ENCODE results near the gene HSF5. TPM values are rescaled to one million over a fixed set of nuclear protein-coding genes. Genes with fewer than 3 reads are reported as not detected.
A peak's percentile ranks its signal among the peaks of the same experiment; 100 is the strongest.

The HSF5 gene
- total and polyA plus RNA-seq, 7 experiments from 2014 or later: 0.34 to 4.0 (median 3.0) TPM

GRCh38 chr17:58390884-58391283 lies 97.3 kb downstream of the HSF5 start:
- H3K27ac ChIP-seq (ENCODE audit: low read depth, low read length): no peak overlapping the region
- ChIA-PET CTCF (no interaction called here), POLR2A (no interaction called here)
- H3K4me1 ChIP-seq (ENCODE audit: control insufficient read depth in 2 of 2, insufficient read depth in 2 of 2, low read length in 2 of 2): peaks cover 0 to 5% of the 10 kb centered on the region in 2 donors
- no peak for DNase-seq
- ATAC-seq: no peak
- Mint-ChIP-seq H3K36me3 (peaks cover 0 to 11% (median 7%) of the 10 kb centered on the region in 5 donors), H3K27me3 (peaks cover 0 to 2% (median 0%) of the 10 kb centered on the region in 5 donors), H3K27ac (no peak overlapping the region), H3K4me1 (peaks cover 0 to 2% (median 0%) of the 10 kb centered on the region in 7 donors), H3K4me3 (no peak overlapping the region), H3K9me3 (peaks cover 0 to 4% (median 0%) of the 10 kb centered on the region in 11 donors)
- no peaks in the 10 kb centered on the region for H3K27me3 ChIP-seq (ENCODE audit: control insufficient read depth in 2 of 2, insufficient read depth in 2 of 2, low read length in 2 of 2)
- intact Hi-C loops (cut with micrococcal nuclease): no loop called here
- H3K4me3 ChIP-seq (ENCODE audit: low read length): no peak overlapping the region
- no peaks in the 10 kb centered on the region for H3K36me3 ChIP-seq (ENCODE audit: control insufficient read depth in 2 of 3, insufficient read depth in 3 of 3, low read length in 3 of 3)
- no peaks in the 10 kb centered on the region for H3K9me3 ChIP-seq (ENCODE audit: control insufficient read depth in 2 of 3, low read length in 3 of 3)

- H3K4me1 Mint-ChIP-seq: peaks cover 0 to 12% (median 8%) of the 10 kb centered on the region in 7 donors
- ATAC-seq (no peak), DNase-seq (no peak)
- no peak overlapping the region for H3K27ac ChIP-seq (ENCODE audit: low read depth, low read length)
- peaks cover 0 to 5% of the 10 kb centered on the region in 2 donors for H3K4me1 ChIP-seq (ENCODE audit: control insufficient read depth in 2 of 2, insufficient read depth in 2 of 2, low read length in 2 of 2)
- peaks cover 0 to 2% (median 0%) of the 10 kb centered on the region in 5 donors for H3K27me3 Mint-ChIP-seq
- H3K9me3 Mint-ChIP-seq: peaks cover 0 to 4% (median 0%) of the 10 kb centered on the region in 11 donors
- peak overlapping the region in 1 of 9 donors; percentile 12 for H3K27ac Mint-ChIP-seq
- H3K9me3 ChIP-seq (ENCODE audit: control insufficient read depth in 2 of 3, low read length in 3 of 3): no peaks in the 10 kb centered on the region
- peaks cover 0 to 10% (median 7%) of the 10 kb centered on the region in 5 donors for H3K36me3 Mint-ChIP-seq
- no peak overlapping the region for H3K4me3 ChIP-seq (ENCODE audit: low read length)
- ChIA-PET POLR2A (interaction anchor here (0.5 kb wide), 1 partner anchor 53 kb away, joined by 3 read pairs; no protein-coding TSS in a partner anchor), CTCF (interaction anchor here (0.6 to 1.0 kb wide), 2 partner anchors 8 to 71 kb away, joined by 3 read pairs; no protein-coding TSS in a partner anchor)
- H3K36me3 ChIP-seq (ENCODE audit: control insufficient read depth in 2 of 3, insufficient read depth in 3 of 3, low read length in 3 of 3): no peaks in the 10 kb centered on the region
- no peaks in the 10 kb centered on the region for H3K27me3 ChIP-seq (ENCODE audit: control insufficient read depth in 2 of 2, insufficient read depth in 2 of 2, low read length in 2 of 2)
- H3K4me3 Mint-ChIP-seq: no peak overlapping the region
- intact Hi-C loops (cut with micrococcal nuclease): loop anchor here in 1 of 2 donors (10.0 kb wide), 1 partner anchor 56 kb away; no protein-coding TSS in a partner anchor
These were observed 99.7 kb downstream of the HSF5 start for GRCh38 chr17:58388302-58389190.

- ChIA-PET POLR2A (no interaction called here), CTCF (no interaction called here)
- no peak overlapping the region for H3K4me3 Mint-ChIP-seq
- Histone ChIP-seq H3K27me3 (ENCODE audit: control insufficient read depth in 2 of 2, insufficient read depth in 2 of 2, low read length in 2 of 2) (no peaks in the 10 kb centered on the region), H3K4me1 (ENCODE audit: control insufficient read depth in 2 of 2, insufficient read depth in 2 of 2, low read length in 2 of 2) (peaks cover under 1 to 6% of the 10 kb centered on the region in 2 donors), H3K36me3 (ENCODE audit: control insufficient read depth in 2 of 3, insufficient read depth in 3 of 3, low read length in 3 of 3) (no peaks in the 10 kb centered on the region), H3K9me3 (ENCODE audit: control insufficient read depth in 2 of 3, low read length in 3 of 3) (no peaks in the 10 kb centered on the region), H3K27ac (ENCODE audit: low read depth, low read length) (no peak overlapping the region), H3K4me3 (ENCODE audit: low read length) (no peak overlapping the region)
- H3K9me3 Mint-ChIP-seq: peaks cover 0 to 4% (median 0%) of the 10 kb centered on the region in 11 donors
- H3K4me1 Mint-ChIP-seq: peaks cover under 1 to 15% (median 11%) of the 10 kb centered on the region in 7 donors
- H3K27me3 Mint-ChIP-seq: peaks cover 0 to 2% (median 0%) of the 10 kb centered on the region in 5 donors
- intact Hi-C loops (cut with micrococcal nuclease): loop anchor here in 1 of 2 donors (10.0 kb wide), 1 partner anchor 57 kb away; no protein-coding TSS in a partner anchor
- peaks cover 0 to 10% (median 7%) of the 10 kb centered on the region in 5 donors for H3K36me3 Mint-ChIP-seq
- ATAC-seq: peak; percentile 32
- no peak overlapping the region for H3K27ac Mint-ChIP-seq
- DNase-seq: no peak
These were observed 100.4 kb downstream of the HSF5 start for GRCh38 chr17:58387834-58388233.

- CTCF ChIA-PET: no interaction called here
- no peak overlapping the region for H3K27ac Mint-ChIP-seq
- H3K4me3 Mint-ChIP-seq: no peak overlapping the region
- no peak for DNase-seq
- Histone ChIP-seq H3K9me3 (ENCODE audit: control insufficient read depth in 2 of 3, low read length in 3 of 3) (no peaks in the 10 kb centered on the region), H3K27ac (ENCODE audit: low read depth, low read length) (no peak overlapping the region), H3K27me3 (ENCODE audit: control insufficient read depth in 2 of 2, insufficient read depth in 2 of 2, low read length in 2 of 2) (no peaks in the 10 kb centered on the region), H3K4me1 (ENCODE audit: control insufficient read depth in 2 of 2, insufficient read depth in 2 of 2, low read length in 2 of 2) (peaks cover 12 to 14% of the 10 kb centered on the region in 2 donors), H3K36me3 (ENCODE audit: control insufficient read depth in 2 of 3, insufficient read depth in 3 of 3, low read length in 3 of 3) (no peaks in the 10 kb centered on the region), H3K4me3 (ENCODE audit: low read length) (no peak overlapping the region)
- H3K36me3 Mint-ChIP-seq: peaks cover 0 to 8% (median 6%) of the 10 kb centered on the region in 5 donors
- no peak for ATAC-seq
- peaks cover 0 to 4% (median 0%) of the 10 kb centered on the region in 11 donors for H3K9me3 Mint-ChIP-seq
- peaks cover 0 to 2% (median 0%) of the 10 kb centered on the region in 5 donors for H3K27me3 Mint-ChIP-seq
- peaks cover 11 to 26% (median 22%) of the 10 kb centered on the region in 7 donors for H3K4me1 Mint-ChIP-seq
- intact Hi-C loops (cut with micrococcal nuclease): loop anchor here in 1 of 2 donors (10.0 kb wide), 1 partner anchor 58 kb away; no protein-coding TSS in a partner anchor
- POLR2A ChIA-PET: no interaction called here
These were observed 101.5 kb downstream of the HSF5 start for GRCh38 chr17:58386708-58387107.

- H3K4me1 Mint-ChIP-seq: peaks cover 15 to 36% (median 30%) of the 10 kb centered on the region in 7 donors
- peak overlapping the region in 3 of 9 donors; percentile 0 to 25 (median 10) for H3K27ac Mint-ChIP-seq
- peaks cover 0 to 8% (median 4%) of the 10 kb centered on the region in 5 donors for H3K36me3 Mint-ChIP-seq
- H3K9me3 Mint-ChIP-seq: peaks cover 0 to 4% (median 0%) of the 10 kb centered on the region in 11 donors
- POLR2A ChIA-PET: interaction anchor here (0.5 to 1.2 kb wide), 2 partner anchors 20 to 29 kb away, joined by 3 to 4 read pairs; no protein-coding TSS in a partner anchor
- Histone ChIP-seq H3K4me3 (ENCODE audit: low read length) (no peak overlapping the region), H3K4me1 (ENCODE audit: control insufficient read depth in 2 of 2, insufficient read depth in 2 of 2, low read length in 2 of 2) (peaks cover 14 to 18% of the 10 kb centered on the region in 2 donors), H3K27ac (ENCODE audit: low read depth, low read length) (no peak overlapping the region), H3K27me3 (ENCODE audit: control insufficient read depth in 2 of 2, insufficient read depth in 2 of 2, low read length in 2 of 2) (no peaks in the 10 kb centered on the region), H3K36me3 (ENCODE audit: control insufficient read depth in 2 of 3, insufficient read depth in 3 of 3, low read length in 3 of 3) (no peaks in the 10 kb centered on the region), H3K9me3 (ENCODE audit: control insufficient read depth in 2 of 3, low read length in 3 of 3) (no peaks in the 10 kb centered on the region)
- ATAC-seq (no peak), DNase-seq (no peak)
- no peak overlapping the region for H3K4me3 Mint-ChIP-seq
- intact Hi-C loops (cut with micrococcal nuclease): loop anchor here in 1 of 2 donors (10.0 kb wide), 1 partner anchor 59 kb away; no protein-coding TSS in a partner anchor
- H3K27me3 Mint-ChIP-seq: peaks cover 0 to 2% (median 0%) of the 10 kb centered on the region in 5 donors
- CTCF ChIA-PET: interaction anchor here (0.7 kb wide), 1 partner anchor 624 kb away, joined by 3 read pairs; no protein-coding TSS in a partner anchor
These were observed 102.8 kb downstream of the HSF5 start for GRCh38 chr17:58385359-58385899.

- ATAC-seq (no peak), DNase-seq (no peak)
- Mint-ChIP-seq H3K9me3 (peaks cover 0 to 4% (median 0%) of the 10 kb centered on the region in 11 donors), H3K36me3 (peaks cover 0 to 8% (median 4%) of the 10 kb centered on the region in 5 donors), H3K4me3 (no peak overlapping the region), H3K27ac (peak overlapping the region in 3 of 9 donors; percentile 0 to 25 (median 10)), H3K4me1 (peaks cover 15 to 42% (median 34%) of the 10 kb centered on the region in 7 donors), H3K27me3 (peaks cover 0 to 2% (median 0%) of the 10 kb centered on the region in 5 donors)
- intact Hi-C loops (cut with micrococcal nuclease): loop anchor here (5.0 to 10.0 kb wide), 2 partner anchors 32 to 60 kb away; partner anchors contain the start of gene RNF43 (in 1 of the 2)
- no peaks in the 10 kb centered on the region for H3K9me3 ChIP-seq (ENCODE audit: control insufficient read depth in 2 of 3, low read length in 3 of 3)
- peaks cover 14 to 18% of the 10 kb centered on the region in 2 donors for H3K4me1 ChIP-seq (ENCODE audit: control insufficient read depth in 2 of 2, insufficient read depth in 2 of 2, low read length in 2 of 2)
- H3K27me3 ChIP-seq (ENCODE audit: control insufficient read depth in 2 of 2, insufficient read depth in 2 of 2, low read length in 2 of 2): no peaks in the 10 kb centered on the region
- POLR2A ChIA-PET: interaction anchor here (0.5 to 1.2 kb wide), 2 partner anchors 20 to 28 kb away, joined by 3 to 4 read pairs; no protein-coding TSS in a partner anchor
- CTCF ChIA-PET: no interaction called here
- H3K36me3 ChIP-seq (ENCODE audit: control insufficient read depth in 2 of 3, insufficient read depth in 3 of 3, low read length in 3 of 3): no peaks in the 10 kb centered on the region
- no peak overlapping the region for H3K27ac ChIP-seq (ENCODE audit: low read depth, low read length)
- H3K4me3 ChIP-seq (ENCODE audit: low read length): no peak overlapping the region
These were observed 103.3 kb downstream of the HSF5 start for GRCh38 chr17:58384897-58385296.

Measured in naive thymus-derived CD4-positive, alpha-beta T cell (primary cell).